ENCODE measurements around the gene OR6B3. TPM values are rescaled to one million over a fixed set of nuclear protein-coding genes. Genes with fewer than 3 reads are reported as not detected.
"Not testable (repeated sequence)": the region's sequence is repeated elsewhere in the genome, so short reads cannot be mapped to it uniquely, and the experiment has no call there.

OR6B3 gene
- total and polyA plus RNA-seq, 12 donors: not detected

DNA sequence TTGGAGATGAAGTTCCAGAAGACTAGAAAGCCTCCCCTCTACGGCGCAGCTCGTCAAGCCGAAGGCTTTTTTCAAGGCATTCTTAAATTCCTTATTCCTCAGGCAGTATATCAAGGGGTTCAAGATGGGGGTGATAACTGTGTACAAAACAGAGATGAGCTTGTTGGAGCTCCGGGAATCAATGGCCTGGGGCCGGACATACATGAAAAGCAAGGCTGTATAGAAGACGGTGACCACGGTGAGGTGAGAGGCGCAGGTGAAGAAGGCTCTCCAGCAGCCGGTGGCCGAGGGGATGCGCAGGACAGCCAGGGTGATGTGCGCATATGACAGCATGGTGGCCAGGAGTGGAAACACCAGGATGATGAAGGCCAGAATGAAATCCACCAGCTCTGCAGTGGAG is 8.2 kb downstream of the OR6B3 start:
- no peak overlapping the region for H3K4me3 ChIP-seq
- no peaks in the 10 kb centered on the region for H3K4me1 ChIP-seq (replicated peaks in 1 of 2)
- WGBS, 4 donors: 83 to 94% (median 90%) methylated on average over 13 of the region's 13 CpGs
- no peaks in the 10 kb centered on the region for H3K36me3 ChIP-seq (replicated peaks in 1 of 2)
- no peak for TF ChIP-seq POLR2A (IDR thresholded peaks at IDR 0.05)
- TF ChIP-seq, protein P1, sequence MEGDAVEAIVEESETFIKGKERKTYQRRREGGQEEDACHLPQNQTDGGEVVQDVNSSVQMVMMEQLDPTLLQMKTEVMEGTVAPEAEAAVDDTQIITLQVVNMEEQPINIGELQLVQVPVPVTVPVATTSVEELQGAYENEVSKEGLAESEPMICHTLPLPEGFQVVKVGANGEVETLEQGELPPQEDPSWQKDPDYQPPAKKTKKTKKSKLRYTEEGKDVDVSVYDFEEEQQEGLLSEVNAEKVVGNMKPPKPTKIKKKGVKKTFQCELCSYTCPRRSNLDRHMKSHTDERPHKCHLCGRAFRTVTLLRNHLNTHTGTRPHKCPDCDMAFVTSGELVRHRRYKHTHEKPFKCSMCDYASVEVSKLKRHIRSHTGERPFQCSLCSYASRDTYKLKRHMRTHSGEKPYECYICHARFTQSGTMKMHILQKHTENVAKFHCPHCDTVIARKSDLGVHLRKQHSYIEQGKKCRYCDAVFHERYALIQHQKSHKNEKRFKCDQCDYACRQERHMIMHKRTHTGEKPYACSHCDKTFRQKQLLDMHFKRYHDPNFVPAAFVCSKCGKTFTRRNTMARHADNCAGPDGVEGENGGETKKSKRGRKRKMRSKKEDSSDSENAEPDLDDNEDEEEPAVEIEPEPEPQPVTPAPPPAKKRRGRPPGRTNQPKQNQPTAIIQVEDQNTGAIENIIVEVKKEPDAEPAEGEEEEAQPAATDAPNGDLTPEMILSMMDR (IDR thresholded peaks at IDR 0.05): no peak
- no peak for DNase-seq
- intact Hi-C loops (cut with DNase I): no loop called here
- no peak overlapping the region for H3K27ac ChIP-seq
- H3K9me3 ChIP-seq (replicated peaks in 1 of 3): no peaks in the 10 kb centered on the region
- H3K27me3 ChIP-seq: peaks cover 24% of the 10 kb centered on the region

GRCh38 chr2:240044096-240044495 is 9.2 kb downstream of the OR6B3 start:
- H3K4me1 ChIP-seq (replicated peaks in 1 of 2); H3K9me3 ChIP-seq (replicated peaks in 1 of 3); H3K27ac ChIP-seq; H3K4me3 ChIP-seq; intact Hi-C loops (cut with DNase I); DNase-seq; H3K36me3 ChIP-seq (replicated peaks in 1 of 2): not testable (repeated sequence)
- H3K27me3 ChIP-seq: peaks cover 24% of the 10 kb centered on the region
- WGBS, 4 donors: 52 to 62% (median 57%) methylated on average over 2 of the region's 2 CpGs

DNA sequence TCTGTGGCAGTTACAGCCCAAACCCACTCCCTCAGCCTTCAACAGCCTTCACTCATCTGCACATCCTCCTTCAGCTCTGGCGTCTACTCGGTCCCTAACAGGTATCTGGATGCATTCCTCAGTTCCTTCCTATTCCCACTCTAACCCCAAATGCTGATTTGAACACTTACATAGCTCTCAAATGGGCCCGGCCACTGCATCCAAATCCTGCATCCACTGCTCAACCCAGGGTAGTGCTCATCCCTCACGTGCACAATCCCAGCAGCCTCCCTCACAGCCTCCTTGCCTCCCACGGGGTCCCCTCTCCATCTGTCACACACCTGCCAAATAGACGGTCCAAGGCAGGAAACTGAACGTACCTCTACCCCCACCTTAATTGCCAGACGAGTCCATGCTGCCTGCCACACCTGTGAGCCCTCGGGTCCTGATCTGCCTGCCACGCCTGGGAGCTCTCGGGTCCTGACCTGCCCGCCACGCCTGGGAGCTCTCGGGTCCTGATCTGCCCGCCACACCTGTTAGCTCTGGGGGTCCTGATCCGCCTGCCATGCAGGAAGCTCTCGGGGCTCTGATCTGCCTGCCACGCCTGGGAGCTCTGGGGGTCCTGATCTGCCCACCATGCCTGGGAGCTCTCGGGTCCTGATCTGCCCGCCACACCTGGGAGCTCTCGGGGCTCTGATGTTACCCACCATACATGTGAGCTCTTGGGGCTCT is 9.9 kb downstream of the OR6B3 start:
- no peaks in the 10 kb centered on the region for H3K4me1 ChIP-seq (replicated peaks in 1 of 2)
- WGBS, 4 donors: 75 to 79% (median 77%) methylated on average over 6 to 21 of the region's 21 CpGs
- DNase-seq: no peak
- H3K27ac ChIP-seq: no peak overlapping the region
- H3K4me3 ChIP-seq: no peak overlapping the region
- intact Hi-C loops (cut with DNase I): no loop called here
- H3K9me3 ChIP-seq (replicated peaks in 1 of 3): no peaks in the 10 kb centered on the region
- TF ChIP-seq POLR2A (IDR thresholded peaks at IDR 0.05): no peak
- TF ChIP-seq, protein P1 (IDR thresholded peaks at IDR 0.05): no peak
- peaks cover 20% of the 10 kb centered on the region for H3K27me3 ChIP-seq
- H3K36me3 ChIP-seq (replicated peaks in 1 of 2): no peaks in the 10 kb centered on the region

- WGBS, 4 donors: 66 to 77% (median 75%) methylated on average over 10 to 11 of the region's 11 CpGs
Measured at GRCh38 chr2:240042740-240043139, 10.6 kb downstream of the OR6B3 start.

More at GRCh38 chr2:240042740-240043139, 10.6 kb downstream of the OR6B3 start:
- peaks cover 14% of the 10 kb centered on the region for H3K27me3 ChIP-seq
- no peak overlapping the region for H3K27ac ChIP-seq
- H3K4me1 ChIP-seq (replicated peaks in 1 of 2): no peaks in the 10 kb centered on the region
- TF ChIP-seq, protein P1 (IDR thresholded peaks at IDR 0.05): no peak
- TF ChIP-seq POLR2A (IDR thresholded peaks at IDR 0.05): no peak
- H3K36me3 ChIP-seq (replicated peaks in 1 of 2): no peaks in the 10 kb centered on the region
- intact Hi-C loops (cut with DNase I): no loop called here
- DNase-seq: no peak
- no peak overlapping the region for H3K4me3 ChIP-seq
- H3K9me3 ChIP-seq (replicated peaks in 1 of 3): no peaks in the 10 kb centered on the region
